Measurements from ENCODE around the gene TNNT2.

Gene TNNT2

GRCh38 chr1:201377611-201378092 lies at the start of gene TNNT2:
TNNT2 (minus strand) TSS chr1:201377680; CDS start chr1:201373254, 4,426 bp downstream.
- DNase-seq: no peak

GRCh38 chr1:201426479-201427310 lies 49.2 kb upstream of the TNNT2 start:
- no peak for DNase-seq

- DNase-seq: no peak
These were observed 46.7 kb upstream of the TNNT2 start for GRCh38 chr1:201424146-201424545.

GRCh38 chr1:201423655-201424054 lies 46.2 kb upstream of the TNNT2 start:
- no peak for DNase-seq

GRCh38 chr1:201422436-201423030 lies 45.1 kb upstream of the TNNT2 start:
- no peak for DNase-seq

GRCh38 chr1:201422026-201422425 lies 44.5 kb upstream of the TNNT2 start:
- no peak for DNase-seq

- no peak for DNase-seq
These were observed 43.6 kb upstream of the TNNT2 start for GRCh38 chr1:201421041-201421440.

GRCh38 chr1:201420608-201421002 lies 43.1 kb upstream of the TNNT2 start:
- DNase-seq: no peak

GRCh38 chr1:201419746-201420607 lies 42.5 kb upstream of the TNNT2 start:
- no peak for DNase-seq

GRCh38 chr1:201419256-201419655 lies 41.8 kb upstream of the TNNT2 start:
- DNase-seq: no peak

- no peak for DNase-seq
These were observed 41.0 kb upstream of the TNNT2 start for GRCh38 chr1:201418461-201418860.

GRCh38 chr1:201414051-201414738 lies 36.7 kb upstream of the TNNT2 start:
- no peak for DNase-seq

- no peak for DNase-seq
These were observed 33.8 kb upstream of the TNNT2 start for GRCh38 chr1:201411292-201411691.

GRCh38 chr1:201409440-201409839 lies 32.0 kb upstream of the TNNT2 start:
- no peak for DNase-seq

GRCh38 chr1:201408834-201409200 lies 31.3 kb upstream of the TNNT2 start:
- no peak for DNase-seq

- peak; percentile 58 for DNase-seq
These were observed 30.8 kb upstream of the TNNT2 start for GRCh38 chr1:201408176-201408833.

GRCh38 chr1:201406831-201407406 lies 29.4 kb upstream of the TNNT2 start:
- DNase-seq: no peak

GRCh38 chr1:201405484-201405831 lies 28.0 kb upstream of the TNNT2 start:
- no peak for DNase-seq

- DNase-seq: no peak
These were observed 27.4 kb upstream of the TNNT2 start for GRCh38 chr1:201404722-201405483.

GRCh38 chr1:201404055-201404454 lies 26.6 kb upstream of the TNNT2 start:
- DNase-seq: no peak

GRCh38 chr1:201403359-201403758 lies 25.9 kb upstream of the TNNT2 start:
- no peak for DNase-seq

All from NCI-H2029 (cell line).